Activated CD4-positive, alpha-beta T cell treated with anti-CD3 and anti-CD28 coated beads for 48 hours (primary cell): ENCODE data around the gene CA11.

Experiments used
- DNase-seq: peaks from one replicate; pipeline ENCODE4 v3.0.0-alpha.2; 2020

CA11 gene

DNA sequence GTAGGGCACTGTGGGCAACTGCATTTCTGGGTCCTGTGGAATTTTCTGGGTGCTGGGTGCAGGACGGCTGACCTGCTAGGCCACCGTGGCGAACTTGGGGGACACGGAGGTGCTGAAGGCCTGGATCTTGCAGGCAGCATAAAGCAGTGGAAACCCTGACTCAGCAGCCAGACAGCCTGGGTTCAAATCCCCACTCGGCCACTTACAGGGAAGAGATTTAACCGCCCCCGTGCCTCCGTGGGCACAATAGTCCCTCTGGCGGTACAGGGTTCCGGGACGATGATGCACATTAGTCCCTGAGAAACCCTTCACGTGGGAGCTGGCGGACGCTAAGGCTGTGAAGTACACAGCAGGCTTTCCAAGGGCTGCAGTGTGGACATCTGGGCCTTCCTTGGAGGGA is 34.1 kb downstream of the CA11 start:
- no peak for DNase-seq

DNA sequence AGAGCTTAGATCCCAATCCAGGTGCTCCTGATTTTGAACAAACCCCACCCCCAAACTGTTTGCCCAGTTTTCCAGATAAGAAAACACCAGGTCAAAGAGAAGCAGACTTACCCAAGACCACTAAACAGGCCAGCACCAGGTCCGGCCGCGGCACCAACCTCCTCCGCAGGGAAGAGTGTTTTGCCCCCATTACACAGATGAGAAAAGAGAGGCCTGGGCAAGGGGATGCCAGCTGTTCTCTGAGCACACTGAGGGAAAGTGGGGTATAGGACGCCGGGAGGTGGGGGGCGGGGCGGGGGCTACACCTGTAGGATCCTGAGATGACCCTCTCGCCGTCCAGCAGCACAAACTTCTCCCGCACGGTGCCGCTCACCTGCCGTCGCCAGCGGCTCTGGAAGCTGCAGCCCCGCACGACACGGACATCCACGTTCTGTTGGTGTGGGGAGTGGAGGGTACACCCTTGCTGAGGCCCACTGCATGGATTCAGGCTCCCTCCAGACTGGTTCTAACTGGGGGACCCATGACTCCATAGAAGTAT is 36.3 kb downstream of the CA11 start:
- DNase-seq: no peak

DNA sequence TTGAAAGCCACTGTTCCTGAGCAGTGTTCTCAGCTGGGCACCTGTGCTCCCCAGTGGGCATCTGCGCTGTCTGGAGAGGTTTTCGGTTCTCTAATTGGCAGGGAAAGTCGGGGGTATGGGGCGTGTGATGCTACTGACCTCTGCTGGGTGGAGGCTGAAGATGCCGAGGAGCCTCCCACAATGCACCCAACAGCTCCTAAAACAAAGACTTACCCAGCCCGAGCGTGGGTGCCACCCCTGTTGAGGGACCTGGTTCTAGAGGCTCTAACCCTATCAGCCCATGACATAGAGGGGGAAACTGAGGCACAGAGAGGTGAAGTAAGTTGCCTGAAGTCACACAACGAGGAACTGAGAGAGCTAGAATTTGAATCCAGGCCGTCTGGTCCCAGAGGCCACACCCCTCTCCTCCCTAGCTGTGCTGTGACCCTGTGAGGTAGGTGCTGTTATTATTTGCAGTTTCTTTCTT is 37.2 kb downstream of the CA11 start:
- peak; percentile 58 for DNase-seq

DNA sequence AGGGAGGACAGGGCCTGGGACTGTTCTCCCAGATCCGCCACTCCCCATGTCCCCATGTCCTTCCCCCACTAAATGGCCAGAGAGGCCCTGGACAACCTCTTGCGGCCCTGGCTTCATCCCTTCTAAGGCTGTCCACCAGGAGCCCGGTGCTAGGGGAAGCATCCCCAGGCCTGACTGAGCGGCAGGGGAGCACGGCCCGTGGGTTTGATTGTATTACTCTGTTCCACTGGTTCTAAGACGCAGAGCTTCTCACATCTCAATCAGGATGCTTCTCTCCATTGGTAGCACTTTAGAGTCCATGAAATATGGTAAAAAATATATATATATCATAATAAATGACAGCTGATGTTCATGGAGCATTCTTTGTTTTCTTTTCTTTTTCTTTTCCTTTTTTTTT is 38.6 kb downstream of the CA11 start:
- no peak for DNase-seq

DNA sequence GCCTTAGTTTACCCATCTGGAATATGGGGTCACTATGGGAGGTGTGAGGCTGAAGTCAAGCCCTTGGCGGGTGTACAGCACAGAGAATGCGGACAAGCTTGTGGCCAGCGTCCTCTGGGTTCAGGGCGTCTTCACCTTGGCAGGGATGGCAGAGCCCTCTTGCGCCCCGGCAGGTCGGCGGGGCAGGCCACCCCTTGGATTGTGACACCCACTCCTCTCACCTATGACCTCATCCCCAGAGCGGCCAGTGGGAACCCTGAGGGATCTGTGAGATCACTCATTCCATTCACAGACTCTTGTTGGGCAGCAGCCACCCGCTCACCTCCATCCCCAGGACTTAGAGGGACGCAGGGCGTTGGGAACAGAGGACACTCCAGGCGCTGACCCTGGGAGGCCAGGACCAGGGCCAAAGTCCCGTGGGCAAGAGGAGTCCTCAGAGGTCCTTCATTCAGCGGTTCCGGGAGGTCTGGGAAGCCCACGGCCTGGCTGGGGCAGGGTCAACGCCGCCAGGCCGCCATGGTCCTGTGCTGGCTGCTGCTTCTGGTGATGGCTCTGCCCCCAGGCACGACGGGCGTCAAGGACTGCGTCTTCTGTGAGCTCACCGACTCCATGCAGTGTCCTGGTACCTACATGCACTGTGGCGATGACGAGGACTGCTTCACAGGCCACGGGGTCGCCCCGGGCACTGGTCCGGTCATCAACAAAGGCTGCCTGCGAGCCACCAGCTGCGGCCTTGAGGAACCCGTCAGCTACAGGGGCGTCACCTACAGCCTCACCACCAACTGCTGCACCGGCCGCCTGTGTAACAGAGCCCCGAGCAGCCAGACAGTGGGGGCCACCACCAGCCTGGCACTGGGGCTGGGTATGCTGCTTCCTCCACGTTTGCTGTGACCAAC is 39.3 kb downstream of the CA11 start, which contains the start of gene SPACA4:
Gene SPACA4 (plus strand): TSS at position 280 of the 896 bp plus-strand sequence. CDS start 237 bp downstream, at position 517.
- DNase-seq: no peak

DNA sequence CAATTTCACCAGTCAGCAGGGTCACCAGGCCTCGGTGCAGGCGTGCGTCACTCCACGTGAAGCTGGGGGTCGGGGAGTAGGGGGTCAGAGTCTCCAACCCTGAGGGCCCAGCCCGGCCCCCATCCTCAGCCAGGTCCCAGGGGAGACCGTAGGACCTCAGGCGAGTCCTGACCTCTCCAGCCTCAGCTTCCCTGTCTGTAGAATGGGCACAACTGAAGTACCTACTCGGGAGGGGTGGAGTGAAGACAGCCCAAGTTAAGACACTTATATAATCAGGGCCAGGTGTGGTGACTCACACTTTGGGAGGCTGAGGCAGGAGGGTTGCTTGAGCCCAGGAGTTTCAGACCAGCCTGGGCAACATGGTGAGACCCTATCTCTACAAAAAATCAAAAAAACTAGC is 42.1 kb downstream of the CA11 start:
- no peak for DNase-seq

DNA sequence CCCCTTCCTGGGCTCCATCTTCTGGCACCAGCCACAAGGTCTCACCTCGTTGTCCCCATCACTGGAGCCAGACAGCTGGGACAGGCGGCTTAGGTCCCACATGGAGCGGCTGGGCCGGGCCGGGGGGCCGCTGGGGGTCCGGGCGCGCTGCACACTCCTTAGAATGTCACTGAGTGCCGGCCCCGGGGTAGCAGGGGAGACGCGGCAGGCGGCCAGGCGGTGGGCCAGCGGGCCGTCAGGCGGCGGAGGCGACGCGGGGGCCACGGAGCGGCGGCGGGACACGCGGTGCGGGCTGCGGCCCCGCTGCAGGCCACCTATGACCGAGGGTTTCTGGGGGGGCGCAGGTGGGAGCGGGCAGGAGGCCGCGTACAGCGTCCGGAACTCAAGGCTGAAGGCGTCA is 42.5 kb downstream of the CA11 start:
- DNase-seq: no peak

DNA sequence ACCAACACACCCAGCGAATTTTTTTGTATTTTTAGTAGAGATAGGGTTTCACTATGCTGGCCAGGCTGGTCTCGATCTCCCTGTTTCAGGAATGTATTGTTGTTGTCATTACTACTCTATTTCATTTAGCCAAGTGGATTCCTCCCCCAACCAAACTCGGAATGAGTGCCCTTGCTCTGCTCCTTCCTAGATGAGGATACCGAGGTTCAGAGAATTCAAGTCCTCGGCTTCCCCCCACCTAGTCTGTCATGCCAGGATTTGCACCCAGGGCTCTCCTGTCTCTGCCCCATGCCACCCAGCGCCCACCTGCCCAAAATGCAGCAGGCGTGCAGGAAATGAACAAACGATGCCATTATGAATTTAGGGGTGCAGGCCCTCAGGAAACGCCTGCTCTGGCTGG is 43.0 kb downstream of the CA11 start:
- DNase-seq: no peak

DNA sequence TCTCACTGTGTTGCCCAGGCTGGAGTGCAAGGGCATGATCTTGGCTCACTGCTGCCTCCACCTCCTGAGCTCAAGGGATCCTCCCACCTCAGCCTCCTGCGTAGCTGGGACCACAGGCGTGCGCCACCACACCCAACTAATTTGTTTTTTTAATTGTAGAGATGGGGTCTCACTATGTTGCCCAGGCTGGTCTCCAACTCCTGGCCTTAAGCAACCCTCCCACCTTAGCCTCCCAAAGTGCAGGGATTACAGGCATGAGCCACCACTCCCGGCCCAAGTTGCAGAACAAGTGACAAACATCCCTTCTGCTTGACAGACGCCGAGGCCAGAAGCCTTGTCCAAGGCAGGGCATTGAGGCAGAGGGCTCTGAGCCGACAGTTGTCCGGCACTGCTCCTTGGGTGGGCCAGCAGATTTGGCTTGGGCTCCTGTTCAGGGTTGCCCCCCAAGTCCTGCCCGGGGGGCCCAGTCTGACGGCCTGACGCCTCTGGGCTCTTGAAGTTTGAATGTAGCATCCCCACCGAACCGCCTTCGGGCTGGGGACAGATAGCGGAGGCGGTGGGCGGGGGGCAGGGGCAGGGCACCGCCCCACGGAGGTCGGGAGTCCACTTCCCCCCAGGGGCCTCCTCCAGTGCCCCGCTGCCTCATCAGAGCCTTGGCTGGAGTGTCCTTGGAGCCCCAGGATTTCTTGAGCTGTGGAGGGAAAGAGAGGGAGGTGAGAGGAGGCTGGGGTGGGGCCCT is 45.1 kb downstream of the CA11 start:
- DNase-seq: no peak

DNA sequence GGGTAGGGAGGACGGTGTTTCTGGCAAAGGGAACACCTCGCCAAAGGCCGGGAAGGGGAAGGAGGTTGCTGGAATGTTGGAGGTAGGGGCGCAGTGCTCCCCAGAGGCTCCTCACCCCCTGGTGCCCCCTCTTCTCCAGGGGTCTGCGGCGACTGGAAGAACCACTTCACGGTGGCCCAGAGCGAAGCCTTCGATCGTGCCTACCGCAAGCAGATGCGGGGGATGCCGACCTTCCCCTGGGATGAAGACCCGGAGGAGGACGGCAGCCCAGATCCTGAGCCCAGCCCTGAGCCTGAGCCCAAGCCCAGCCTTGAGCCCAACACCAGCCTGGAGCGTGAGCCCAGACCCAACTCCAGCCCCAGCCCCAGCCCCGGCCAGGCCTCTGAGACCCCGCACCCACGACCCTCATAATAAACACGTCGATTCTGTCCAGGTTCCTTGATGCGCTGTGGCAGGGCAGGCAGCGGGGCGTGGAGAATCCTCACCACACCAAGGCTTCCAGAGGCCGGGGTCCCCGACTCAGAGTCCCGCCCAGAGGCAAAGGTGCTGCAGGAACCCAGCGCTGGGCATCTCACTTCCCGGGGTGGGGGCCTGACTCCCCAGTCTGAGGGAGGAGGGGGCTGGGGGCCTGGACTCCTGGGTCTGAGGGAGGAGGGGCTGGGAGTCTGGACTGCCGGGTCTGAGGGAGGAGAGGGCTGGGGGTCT is 46.8 kb downstream of the CA11 start:
- DNase-seq: no peak

DNA sequence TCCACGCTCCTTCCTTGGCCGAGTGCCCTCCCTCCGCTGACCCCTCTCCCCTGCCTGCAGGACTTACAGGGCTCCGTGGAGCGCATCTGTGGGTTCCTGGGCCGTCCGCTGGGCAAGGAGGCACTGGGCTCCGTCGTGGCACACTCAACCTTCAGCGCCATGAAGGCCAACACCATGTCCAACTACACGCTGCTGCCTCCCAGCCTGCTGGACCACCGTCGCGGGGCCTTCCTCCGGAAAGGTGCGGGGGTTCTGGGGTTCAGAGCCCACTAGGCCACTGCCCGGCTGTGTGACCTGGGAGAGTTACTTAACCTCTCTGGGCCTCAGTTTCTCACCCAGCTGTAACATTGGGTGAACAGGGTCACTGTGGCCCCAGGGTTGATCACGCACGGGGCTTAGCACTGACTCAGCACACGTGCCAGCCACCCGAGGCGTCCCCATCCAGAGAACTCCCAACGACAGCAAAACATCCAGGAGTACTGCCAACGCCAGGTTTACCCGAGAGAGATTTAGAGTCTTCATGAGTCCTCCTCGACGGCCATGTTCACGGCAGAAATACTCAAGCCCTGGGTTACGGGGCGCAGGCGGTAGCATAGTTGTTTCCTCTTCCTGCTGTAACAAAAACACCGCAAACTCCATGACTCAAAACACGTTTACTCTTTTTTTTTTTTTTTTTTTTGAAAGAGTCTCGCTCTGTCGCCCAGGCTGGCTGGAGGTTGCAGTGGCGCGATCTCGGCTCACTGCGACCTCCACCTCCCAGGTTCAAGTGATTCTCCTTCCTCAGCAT is 49.1 kb downstream of the CA11 start:
- peak; percentile 41 for DNase-seq

DNA sequence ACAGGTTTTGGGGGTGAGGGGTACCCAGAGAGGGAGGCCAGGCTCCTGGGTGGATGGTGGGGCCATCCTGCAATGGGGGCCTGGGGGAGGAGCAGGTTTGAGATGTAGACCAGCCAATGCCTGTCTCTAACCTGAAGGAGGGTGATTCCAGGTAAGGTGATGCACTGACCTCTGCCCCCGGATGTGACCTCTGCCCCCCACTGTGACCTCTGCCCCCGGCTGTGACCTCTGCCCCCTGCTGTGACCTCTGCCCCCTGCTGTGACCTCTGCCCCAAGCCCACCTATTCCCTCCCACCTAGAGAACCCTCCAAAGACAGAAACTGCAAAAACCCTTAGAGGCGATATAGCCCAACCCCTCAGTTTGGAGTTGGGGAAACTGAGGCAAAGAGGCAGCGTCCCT is 49.8 kb downstream of the CA11 start:
- no peak for DNase-seq

DNA sequence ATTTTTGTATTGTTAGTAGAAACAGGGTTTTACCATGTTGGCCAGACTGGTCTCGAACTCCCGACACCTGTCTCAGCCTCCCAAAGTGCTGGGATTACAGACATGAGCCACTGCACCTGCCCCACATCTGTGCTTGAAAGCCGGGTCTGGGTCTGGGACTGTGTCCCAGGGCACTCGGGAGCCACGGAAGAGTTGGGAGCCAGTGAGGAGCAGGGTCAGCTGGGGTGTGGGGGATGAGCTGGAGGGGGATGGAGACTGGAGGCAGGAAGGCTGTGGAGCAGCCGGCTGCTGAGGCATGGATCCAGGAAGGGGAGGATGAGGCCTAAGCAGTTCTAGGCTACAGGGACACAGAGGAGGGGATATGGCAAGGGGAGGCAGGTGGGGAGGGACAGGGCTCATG is 50.2 kb downstream of the CA11 start:
- DNase-seq: no peak

DNA sequence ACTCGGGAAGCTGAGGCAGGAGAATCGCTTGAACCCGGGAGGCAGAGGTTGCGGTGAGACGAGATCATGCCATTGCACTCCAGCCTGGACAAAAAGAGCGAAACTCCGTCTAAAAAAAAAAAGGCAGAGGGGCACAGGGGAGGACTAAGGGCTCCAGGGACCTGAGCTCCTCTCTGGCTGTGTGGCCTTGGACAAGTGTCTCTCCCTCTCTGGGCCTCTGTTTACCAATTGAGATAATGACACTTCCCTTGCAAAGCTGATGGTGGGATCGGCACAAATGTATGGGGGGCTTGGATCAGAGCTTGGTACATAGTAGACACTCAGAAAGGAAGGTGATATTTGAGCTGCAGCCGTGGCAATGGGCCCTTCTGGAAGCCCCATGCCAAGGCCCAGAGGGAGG is 50.8 kb downstream of the CA11 start:
- DNase-seq: no peak

DNA sequence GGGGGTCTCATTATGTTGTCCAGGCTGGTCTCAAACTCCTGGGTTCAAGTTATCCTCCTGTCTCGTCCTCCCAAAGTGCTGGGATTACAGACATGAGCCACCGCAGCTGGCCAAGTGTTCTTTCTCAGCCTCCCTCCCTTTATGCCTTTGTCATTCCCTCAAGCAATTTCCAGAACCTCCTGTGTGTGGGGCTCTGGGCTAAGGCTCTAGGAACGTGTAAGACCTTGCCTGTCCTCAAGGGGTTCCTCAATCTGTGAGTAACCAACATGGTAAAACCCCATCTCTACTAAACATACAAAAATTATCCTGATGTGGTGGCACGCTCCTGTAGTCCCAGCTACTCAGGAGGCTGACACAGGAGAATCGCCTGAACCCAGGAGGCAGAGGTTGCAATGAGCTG is 55.0 kb downstream of the CA11 start:
- no peak for DNase-seq

DNA sequence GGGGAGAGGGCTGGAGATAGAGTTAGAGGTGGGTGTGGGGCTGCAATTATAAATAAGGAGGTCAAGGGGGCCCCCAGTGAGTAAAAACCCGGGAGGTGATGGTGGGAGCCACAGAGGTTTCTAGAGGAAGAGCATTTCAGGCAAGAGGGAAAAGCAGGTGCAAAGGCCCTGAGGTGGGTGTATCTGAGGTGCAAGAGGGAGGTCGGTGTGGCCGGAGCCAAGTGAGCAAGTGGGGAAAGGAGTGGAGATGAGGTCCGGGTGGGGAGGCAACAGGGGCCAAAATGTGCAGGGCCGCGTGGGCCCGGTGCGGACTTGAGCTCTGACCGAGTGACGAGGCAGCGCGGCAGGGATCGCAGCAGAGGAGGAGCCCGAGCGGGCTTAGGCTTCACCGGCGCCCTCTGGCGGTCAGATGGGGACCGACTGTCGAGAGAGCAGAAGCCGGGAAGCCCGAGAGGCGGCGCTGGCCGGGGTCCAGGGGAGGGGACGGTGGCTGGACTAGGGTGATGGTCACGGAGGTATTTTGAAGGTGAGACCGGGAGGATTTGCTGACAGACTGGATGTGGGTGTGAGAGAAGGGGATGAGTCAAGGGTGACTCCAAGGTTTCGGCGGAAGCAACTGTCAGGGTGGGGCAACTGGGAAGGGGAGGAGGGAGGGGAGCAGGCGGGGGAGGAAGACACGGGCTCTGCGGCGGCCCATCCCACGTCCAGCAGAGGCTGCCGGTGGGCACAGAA is 57.2 kb downstream of the CA11 start:
- peak; percentile 93 for DNase-seq
